Right lobe of liver (tissue), 6 donors: ENCODE results near the gene COMT. TPM values are rescaled to one million over a fixed set of nuclear protein-coding genes. Genes with fewer than 3 reads are reported as not detected.

Experiments
- ATAC-seq, 4 donors: fragments of 200-7000 bp; cut with Tn5 transposase; one replicate each; pipeline ENCODE4 v1.9.1; 2020; ENCODE audit warnings: mild to moderate bottlenecking in 4 of 4, moderate library complexity in 4 of 4
- DNase-seq, 3 donors: peaks; one replicate each; pipeline ENCODE4 v3.0.0-alpha.2; 2020
- H3K27ac ChIP-seq, 3 donors: fragments of 200-600 bp; one replicate each; pipeline ENCODE4 v1.8.0; 2022
- H3K27me3 ChIP-seq, 2 donors: fragments of 200-600 bp; one replicate each; pipeline ENCODE4 v1.8.0; 2022
- H3K36me3 ChIP-seq, 4 donors: fragments of 200-600 bp; sonication (generic) in 1 of 4; one replicate each; pipeline versions ENCODE4 v1.5.1 to v1.8.0; 2017 to 2022; ENCODE audit warnings: control low read depth in 1 of 4
- H3K4me1 ChIP-seq, 4 donors: fragments of 200-600 bp; sonication (generic) in 1 of 4; one replicate each; pipeline versions ENCODE4 v1.5.1 to v1.8.0; 2017 to 2022; ENCODE audit warnings: control low read depth in 1 of 4
- H3K4me3 ChIP-seq, 3 donors: fragments of 200-600 bp; one replicate each; pipeline ENCODE4 v1.8.0; 2022
- H3K9me3 ChIP-seq, 4 donors: fragments of 200-600 bp; sonication (generic) in 1 of 4; one replicate each; pipeline versions ENCODE4 v1.5.1 to v1.8.0; 2017 to 2022; ENCODE audit warnings: control low read depth in 1 of 4
- POLR2A ChIP-seq: fragments of 450-650 bp; IDR thresholded peaks from one replicate; pipeline ENCODE4 v1.6.1; 2017; ENCODE audit warnings: antibody characterized with exemption, mild to moderate bottlenecking
- WGBS: methylation state at CpG from one replicate; pipeline ENCODE4 v1.1.6; 2018; ENCODE audit warnings: low coverage, low lambda C conversion rate; ENCODE audit not compliant: insufficient coverage; ENCODE audit errors: missing lambda C conversion rate; 5-methylcytosine and 5-hydroxymethylcytosine counted together
- intact Hi-C, 2 donors: fragments of 100-400 bp; cut with DNase I; formaldehyde crosslinking; loops; one replicate each; pipeline versions ENCODE4 v1.11.2 to v1.14.1; 2022
- total RNA-seq, 6 experiments: library from RNA; depleted of rRNA in 2 of 6; stranded (reverse); fragments of >200 nt in 2 of 6; fragmentation: NEBNext Ultra II Directional in 3 of 6; extraction: Animal tissue kit (Norgen Biotek cat#: 25700) in 3 of 6; gene quantifications; one replicate each; pipeline versions ENCODE4 v1.1.0 to v1.2.4, GENCODE V29; 2016 to 2023
- TF ChIP-seq, protein P1 (sequence below), 4 donors: fragments of 200-600 bp in 3 of 4; fragments of 450-650 bp in 1 of 4; IDR thresholded peaks; one replicate each; pipeline versions ENCODE4 v1.5.1 to v1.8.0; 2016 to 2022; ENCODE audit warnings: antibody characterized with exemption in 4 of 4, mild to moderate bottlenecking in 2 of 4
- donor health status: DM: no; HTN: yes; CAD: no.
- donor health status: DM: no; HTN: no; CAD: no.
- donor health status: DM: no; HTN: no; CAD: no.
- donor health status: DM: no; HTN: yes; CAD: no.
- donor health status: DM: no; HTN: yes; CAD: no.

Gene COMT
- total RNA-seq, 6 experiments from 2014 or later: 144 to 270 (median 200) TPM

DNA sequence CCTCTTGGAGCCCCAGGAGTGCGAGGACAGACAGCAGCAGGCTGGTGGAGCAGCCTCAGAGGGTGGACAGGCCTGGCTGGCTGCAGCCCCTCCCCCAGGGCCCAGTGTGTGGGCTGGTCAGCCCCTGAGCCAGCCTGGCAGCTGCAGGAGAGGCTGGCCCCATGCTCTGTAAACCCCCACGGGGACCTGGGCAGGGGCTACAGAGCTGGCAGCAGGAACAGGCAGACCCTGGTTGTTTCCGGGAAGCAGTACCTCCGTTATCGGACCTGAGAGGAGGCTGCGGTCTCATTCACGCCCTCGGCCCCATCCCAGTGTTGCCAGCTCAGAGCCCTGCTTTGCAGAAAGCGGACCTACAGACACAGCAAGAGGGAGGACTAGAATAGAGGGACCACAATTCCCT lies 38.5 kb upstream of the COMT start:
- Histone ChIP-seq H3K27me3 (no peaks in the 10 kb centered on the region), H3K9me3 (no peaks in the 10 kb centered on the region), H3K36me3 (peaks cover 0 to 7% (median 2%) of the 10 kb centered on the region in 4 donors), H3K27ac (no peak overlapping the region), H3K4me1 (no peaks in the 10 kb centered on the region), H3K4me3 (no peak overlapping the region)
- WGBS: 96% methylated on average over 5 of the region's 9 CpGs
- intact Hi-C loops: no loop called here
- TF ChIP-seq, protein P1, sequence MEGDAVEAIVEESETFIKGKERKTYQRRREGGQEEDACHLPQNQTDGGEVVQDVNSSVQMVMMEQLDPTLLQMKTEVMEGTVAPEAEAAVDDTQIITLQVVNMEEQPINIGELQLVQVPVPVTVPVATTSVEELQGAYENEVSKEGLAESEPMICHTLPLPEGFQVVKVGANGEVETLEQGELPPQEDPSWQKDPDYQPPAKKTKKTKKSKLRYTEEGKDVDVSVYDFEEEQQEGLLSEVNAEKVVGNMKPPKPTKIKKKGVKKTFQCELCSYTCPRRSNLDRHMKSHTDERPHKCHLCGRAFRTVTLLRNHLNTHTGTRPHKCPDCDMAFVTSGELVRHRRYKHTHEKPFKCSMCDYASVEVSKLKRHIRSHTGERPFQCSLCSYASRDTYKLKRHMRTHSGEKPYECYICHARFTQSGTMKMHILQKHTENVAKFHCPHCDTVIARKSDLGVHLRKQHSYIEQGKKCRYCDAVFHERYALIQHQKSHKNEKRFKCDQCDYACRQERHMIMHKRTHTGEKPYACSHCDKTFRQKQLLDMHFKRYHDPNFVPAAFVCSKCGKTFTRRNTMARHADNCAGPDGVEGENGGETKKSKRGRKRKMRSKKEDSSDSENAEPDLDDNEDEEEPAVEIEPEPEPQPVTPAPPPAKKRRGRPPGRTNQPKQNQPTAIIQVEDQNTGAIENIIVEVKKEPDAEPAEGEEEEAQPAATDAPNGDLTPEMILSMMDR (IDR thresholded peaks at IDR 0.05): no peak
- TF ChIP-seq POLR2A: no peak
- DNase-seq: no peak
- no peak for ATAC-seq

DNA sequence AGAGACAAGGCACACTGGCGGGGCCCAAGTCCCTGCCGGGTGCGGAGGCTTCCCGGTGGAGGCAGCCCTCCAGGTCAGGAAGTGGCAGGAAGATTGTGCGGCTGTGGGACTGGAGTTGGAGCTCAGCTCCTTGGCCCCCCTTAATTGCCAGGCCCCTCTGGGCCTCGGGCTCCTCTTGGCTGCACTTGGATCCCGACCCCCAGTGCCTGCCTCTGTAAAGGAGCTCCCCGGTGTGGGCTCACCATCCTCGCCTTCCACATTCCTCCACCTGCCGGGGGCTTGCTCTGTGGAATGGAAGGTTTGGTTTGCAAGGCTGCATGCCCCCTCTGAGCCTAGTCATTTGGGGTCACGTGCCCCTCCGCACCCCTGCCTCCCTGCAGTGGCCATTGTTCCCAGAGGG lies 38.1 kb upstream of the COMT start:
- no peak for ATAC-seq
- Histone ChIP-seq H3K27me3 (no peaks in the 10 kb centered on the region), H3K27ac (no peak overlapping the region), H3K4me1 (no peaks in the 10 kb centered on the region), H3K4me3 (no peak overlapping the region), H3K36me3 (peaks cover 0 to 7% (median 2%) of the 10 kb centered on the region in 4 donors), H3K9me3 (no peaks in the 10 kb centered on the region)
- TF ChIP-seq POLR2A: no peak
- TF ChIP-seq, protein P1 (IDR thresholded peaks at IDR 0.05): no peak
- WGBS: 80% methylated on average over 1 of the region's 12 CpGs
- intact Hi-C loops: no loop called here
- DNase-seq: no peak

DNA sequence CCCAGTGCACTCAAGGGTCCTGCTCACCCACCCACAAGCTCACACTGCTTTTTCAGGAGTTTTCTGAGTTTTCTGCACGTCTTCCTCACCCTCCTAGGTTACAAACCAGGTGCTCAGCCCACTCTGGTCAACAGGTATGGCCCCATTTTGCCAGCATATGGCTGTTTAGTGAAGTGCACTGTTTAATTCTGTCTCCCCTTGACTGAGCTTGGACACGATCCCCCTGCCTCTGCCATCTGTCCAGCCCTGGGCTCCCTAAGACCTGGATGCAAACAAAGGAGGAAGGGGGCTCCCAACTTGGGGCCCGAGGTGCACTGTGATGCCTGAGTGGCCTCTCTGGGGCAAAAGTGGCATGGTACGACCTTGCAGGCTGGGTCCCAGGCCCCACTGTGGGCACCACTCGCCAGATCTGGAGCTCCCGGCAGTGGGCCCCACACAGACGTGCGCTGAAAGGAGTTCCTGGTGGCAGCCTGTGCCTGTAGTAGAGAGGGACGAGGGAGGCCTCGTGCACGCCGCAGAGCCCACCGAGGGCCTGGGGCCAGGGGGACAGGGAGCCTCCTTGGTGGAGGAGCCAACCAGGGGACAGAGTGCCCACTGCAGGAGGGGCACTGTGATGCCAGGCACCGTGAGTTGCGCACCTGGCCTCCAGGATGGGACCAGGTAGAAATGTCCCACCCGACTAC lies 37.3 kb upstream of the COMT start:
- H3K4me1 ChIP-seq: no peaks in the 10 kb centered on the region
- 72% methylated on average over 2 of the region's 16 CpGs for WGBS
- no peak for ATAC-seq
- no peak overlapping the region for H3K27ac ChIP-seq
- H3K36me3 ChIP-seq: peaks cover 0 to 7% (median under 1%) of the 10 kb centered on the region in 4 donors
- TF ChIP-seq POLR2A: no peak
- TF ChIP-seq, protein P1 (IDR thresholded peaks at IDR 0.05): no peak
- no peaks in the 10 kb centered on the region for H3K9me3 ChIP-seq
- intact Hi-C loops: no loop called here
- H3K4me3 ChIP-seq: no peak overlapping the region
- no peaks in the 10 kb centered on the region for H3K27me3 ChIP-seq
- no peak for DNase-seq

DNA sequence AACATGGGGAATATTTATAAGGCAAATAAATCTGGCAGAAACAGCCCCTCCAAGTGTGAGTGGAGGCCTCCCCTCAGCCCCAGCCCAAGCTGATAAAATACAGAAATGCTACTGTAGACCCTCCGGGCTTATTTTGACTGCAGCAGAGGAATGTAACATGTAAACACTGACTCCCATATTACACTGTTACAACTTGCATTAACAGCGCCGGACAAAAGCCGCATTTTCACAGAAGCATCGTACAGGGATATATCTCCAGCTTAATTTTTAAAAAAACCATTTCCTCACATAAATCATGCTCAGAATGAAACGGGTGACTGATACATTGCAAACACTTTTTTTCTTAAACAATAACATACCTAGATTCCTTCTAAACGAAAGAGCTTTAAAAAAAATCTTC lies 36.6 kb upstream of the COMT start:
- H3K36me3 ChIP-seq: peaks cover 0 to 7% (median 0%) of the 10 kb centered on the region in 4 donors
- intact Hi-C loops: no loop called here

More for the DNA sequence above, 36.6 kb upstream of the COMT start:
- Histone ChIP-seq H3K4me1 (no peaks in the 10 kb centered on the region), H3K27me3 (no peaks in the 10 kb centered on the region), H3K4me3 (no peak overlapping the region), H3K27ac (no peak overlapping the region), H3K9me3 (no peaks in the 10 kb centered on the region)
- TF ChIP-seq, protein P1 (IDR thresholded peaks at IDR 0.05): no peak
- no peak for TF ChIP-seq POLR2A
- DNase-seq (no peak), ATAC-seq (no peak)
- WGBS: 95% methylated on average over 7 of the region's 7 CpGs
